Transverse colon (tissue), 4 donors: Measurements from ENCODE around the gene FAM120A. TPM values are rescaled to one million over a fixed set of nuclear protein-coding genes. Genes with fewer than 3 reads are reported as not detected.

ENCODE experiments used
- DNase-seq: peaks from one replicate; pipeline ENCODE4 v3.0.0-alpha.2; 2019
- H3K27ac ChIP-seq, 4 donors: fragments of 200-600 bp; sonication (generic); 2 replicates each; pipeline ENCODE4 v1.5.1; 2016 to 2018; ENCODE audit warnings: inconsistent platforms in 4 of 4
- H3K27me3 ChIP-seq: fragments of 200-600 bp; sonication (generic); 2 replicates; pipeline ENCODE4 v1.5.1; 2017; ENCODE audit warnings: inconsistent platforms
- H3K36me3 ChIP-seq, 4 donors: fragments of 200-600 bp; sonication (generic); 2 replicates each; pipeline ENCODE4 v1.5.1; 2017 to 2019; ENCODE audit warnings: inconsistent platforms in 4 of 4
- H3K4me1 ChIP-seq, 4 donors: fragments of 200-600 bp; sonication (generic); 2 replicates each; pipeline ENCODE4 v1.5.1; 2017 to 2020; ENCODE audit warnings: inconsistent platforms in 4 of 4
- H3K4me3 ChIP-seq, 4 donors: fragments of 200-600 bp; sonication (generic); 1 replicate in 1 of 4; 2 replicates in 3 of 4; pipeline versions ENCODE4 v1.5.1 to v1.6.1; 2017 to 2019; ENCODE audit warnings: inconsistent platforms in 4 of 4
- H3K9me3 ChIP-seq, 2 donors: fragments of 200-600 bp; sonication (generic); 2 replicates each; pipeline ENCODE4 v1.5.1; 2017 to 2019; ENCODE audit warnings: inconsistent platforms in 2 of 2
- CTCF ChIP-seq, 5 experiments: fragments of 200-600 bp in 3 of 5; fragments of 450-650 bp in 2 of 5; sonication (generic) in 3 of 5; IDR thresholded peaks; 1 replicate in 2 of 5; 2 replicates in 3 of 5; pipeline ENCODE4 v1.5.1; 2016 to 2017; ENCODE audit warnings: antibody characterized with exemption in 5 of 5, inconsistent platforms in 3 of 5, mild to moderate bottlenecking in 2 of 5, moderate library complexity in 1 of 5
- EP300 ChIP-seq: sonication (generic); formaldehyde crosslinking; IDR thresholded peaks from one replicate; pipeline ENCODE4 v1.6.1; 2017; ENCODE audit warnings: antibody characterized with exemption, low read depth
- POLR2A ChIP-seq: fragments of 450-650 bp; IDR thresholded peaks from one replicate; pipeline ENCODE4 v1.6.1; 2016; ENCODE audit warnings: antibody characterized with exemption, mild to moderate bottlenecking, moderate library complexity
- POLR2AphosphoS5 ChIP-seq, 3 donors: sonication (generic); formaldehyde crosslinking; IDR thresholded peaks; one replicate each; pipeline ENCODE4 v1.6.1; 2016; ENCODE audit warnings: antibody characterized with exemption in 3 of 3
- WGBS, 2 donors: methylation state at CpG; one replicate each; pipeline ENCODE4 v1.1.5; 2018; ENCODE audit warnings: low coverage in 1 of 2; 5-methylcytosine and 5-hydroxymethylcytosine counted together
- in situ Hi-C, 4 donors: fragments of 200-750 bp; cut with MboI; loops; one replicate each; pipeline versions ENCODE4 v1.15.0 to v1.15.1; 2017; ENCODE audit warnings: low sequenced_read_pairs in 3 of 4, low pct_ligation_motif_present in 1 of 4, low pct_unique_long_range_greater_than_20kb in 1 of 4
- intact Hi-C: fragments of 100-400 bp; cut with DNase I; formaldehyde crosslinking; loops from one replicate; pipeline ENCODE4 v1.15.1; 2023; ENCODE audit warnings: low total_unique reads
- total RNA-seq, 4 donors: library from RNA; depleted of rRNA; stranded (reverse); fragments of >200 nt; gene quantifications; one replicate each; pipeline ENCODE4 v1.1.0, GENCODE V29; 2016

The FAM120A gene
- total RNA-seq, 4 donors from 2014 or later: 122 to 244 (median 180) TPM

GRCh38 chr9:93500571-93501298 lies 49.2 kb downstream of the FAM120A start:
- H3K27me3 ChIP-seq: no peaks in the 10 kb centered on the region
- in situ Hi-C loops (no loop called here), intact Hi-C loops (no loop called here)
- H3K27ac ChIP-seq: peak overlapping the region; percentile 28 to 61 (median 50)
- H3K4me1 ChIP-seq: peaks cover 13 to 35% (median 24%) of the 10 kb centered on the region in 4 donors
- WGBS, 2 donors: 90 to 100% methylated on average over 4 of the region's 4 CpGs
- TF ChIP-seq POLR2A: no peak
- TF ChIP-seq EP300: no peak
- TF ChIP-seq POLR2AphosphoS5 (IDR thresholded peaks at IDR 0.05): no peak
- TF ChIP-seq CTCF (IDR thresholded peaks at IDR 0.05): no peak
- H3K36me3 ChIP-seq: peaks cover 0 to 29% (median 10%) of the 10 kb centered on the region in 4 donors
- H3K9me3 ChIP-seq: no peaks in the 10 kb centered on the region
- H3K4me3 ChIP-seq: peak overlapping the region in 1 of 4 donors; percentile 33
- no peak for DNase-seq

GRCh38 chr9:93501406-93501805 lies 49.9 kb downstream of the FAM120A start:
- Histone ChIP-seq H3K27me3 (no peaks in the 10 kb centered on the region), H3K27ac (peak overlapping the region; percentile 28 to 61 (median 50)), H3K9me3 (no peaks in the 10 kb centered on the region), H3K36me3 (peaks cover 0 to 29% (median 10%) of the 10 kb centered on the region in 4 donors), H3K4me1 (peaks cover 13 to 41% (median 27%) of the 10 kb centered on the region in 4 donors), H3K4me3 (peak overlapping the region in 2 of 4 donors; percentile 4 to 33)
- in situ Hi-C loops (no loop called here), intact Hi-C loops (no loop called here)
- TF ChIP-seq EP300: no peak
- TF ChIP-seq POLR2A: no peak
- no peak for TF ChIP-seq CTCF (IDR thresholded peaks at IDR 0.05)
- no peak for TF ChIP-seq POLR2AphosphoS5 (IDR thresholded peaks at IDR 0.05)
- DNase-seq: no peak
- WGBS, 2 donors: 47 to 49% methylated on average over 3 to 4 of the region's 4 CpGs

- 92 to 98% methylated on average over 4 of the region's 4 CpGs for WGBS, 2 donors
- TF ChIP-seq EP300 (no peak), CTCF (IDR thresholded peaks at IDR 0.05) (no peak), POLR2AphosphoS5 (IDR thresholded peaks at IDR 0.05) (no peak), POLR2A (no peak)
- Histone ChIP-seq H3K27me3 (no peaks in the 10 kb centered on the region), H3K27ac (no peak overlapping the region), H3K4me1 (peaks cover 13 to 41% (median 27%) of the 10 kb centered on the region in 4 donors), H3K9me3 (no peaks in the 10 kb centered on the region), H3K36me3 (peaks cover 0 to 12% (median 6%) of the 10 kb centered on the region in 4 donors), H3K4me3 (no peak overlapping the region)
- in situ Hi-C loops (no loop called here), intact Hi-C loops (no loop called here)
- no peak for DNase-seq
These were observed 51.9 kb downstream of the FAM120A start for GRCh38 chr9:93503381-93503780.

- peaks cover 11 to 39% (median 25%) of the 10 kb centered on the region in 4 donors for H3K4me1 ChIP-seq
- H3K36me3 ChIP-seq: no peaks in the 10 kb centered on the region
- in situ Hi-C loops (no loop called here), intact Hi-C loops (no loop called here)
- whole genome bisulfite sequencing, 2 donors: 38 to 43% methylated on average over 4 of the region's 4 CpGs
- H3K9me3 ChIP-seq: no peaks in the 10 kb centered on the region
- no peak for DNase-seq
- H3K27me3 ChIP-seq: no peaks in the 10 kb centered on the region
- TF ChIP-seq CTCF (IDR thresholded peaks at IDR 0.05) (no peak), POLR2AphosphoS5 (IDR thresholded peaks at IDR 0.05) (peak in 1 of 3 donors; percentile 13), POLR2A (no peak), EP300 (no peak)
- H3K27ac ChIP-seq: peak overlapping the region; percentile 36 to 64 (median 60)
- H3K4me3 ChIP-seq: no peak overlapping the region
These were observed 54.2 kb downstream of the FAM120A start for GRCh38 chr9:93505541-93506132.
